GM08714 (cell line): ENCODE data around the gene SLC38A4.

Source experiments
- H3K4me3 ChIP-seq: fragments of 200-500 bp; sonication (Bioruptor generic); 2 replicates; pipeline ENCODE4 v1.5.1; 2014; ENCODE audit warnings: mild to moderate bottlenecking, low read length, inconsistent platforms
- ZNF274 ChIP-seq: IDR thresholded peaks from 2 replicates; pipeline ENCODE4 v1.6.1; 2012; ENCODE audit warnings: mild to moderate bottlenecking, low read depth, low read length

The SLC38A4 gene

GRCh38 chr12:46798648-46799047, 27.1 kb downstream of the SLC38A4 start:
- no peak overlapping the region for H3K4me3 ChIP-seq
- no peak for TF ChIP-seq ZNF274

- H3K4me3 ChIP-seq, result no peak overlapping the region
- no peak for TF ChIP-seq ZNF274
Observed at GRCh38 chr12:46798056-46798455, 27.7 kb downstream of the SLC38A4 start.

- no peak for TF ChIP-seq ZNF274
Observed at GRCh38 chr12:46795988-46796387, 29.8 kb downstream of the SLC38A4 start.

GRCh38 chr12:46794593-46795190, 31.1 kb downstream of the SLC38A4 start:
- no peak for TF ChIP-seq ZNF274
- H3K4me3 ChIP-seq, result no peak overlapping the region

More at GRCh38 chr12:46795988-46796387, 29.8 kb downstream of the SLC38A4 start:
- H3K4me3 ChIP-seq, result no peak overlapping the region

GRCh38 chr12:46792925-46793324, 32.9 kb downstream of the SLC38A4 start:
- H3K4me3 ChIP-seq, result no peak overlapping the region
- no peak for TF ChIP-seq ZNF274

DNA sequence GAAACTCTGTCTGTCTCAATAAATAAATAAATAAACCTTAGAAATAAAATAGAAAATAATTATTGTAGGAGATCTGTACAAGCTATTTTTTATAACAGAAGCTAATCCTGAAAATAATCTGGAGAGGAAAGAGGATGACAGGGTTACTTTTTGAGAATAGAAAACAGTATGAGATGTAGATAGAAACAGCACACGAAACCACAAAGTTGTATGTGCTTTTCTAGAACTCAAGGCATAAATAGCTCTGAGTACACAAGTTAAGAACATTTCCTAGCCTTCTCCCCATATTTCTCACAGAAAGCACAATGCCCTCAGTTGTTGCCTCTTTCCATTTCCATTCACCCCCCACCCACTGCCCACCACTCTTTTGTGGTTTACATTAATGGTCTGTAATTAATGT, 35.7 kb downstream of the SLC38A4 start:
- TF ChIP-seq ZNF274, result no peak
- no peak overlapping the region for H3K4me3 ChIP-seq

- no peak for TF ChIP-seq ZNF274
- H3K4me3 ChIP-seq, result no peak overlapping the region
Observed at GRCh38 chr12:46788072-46788887, 37.5 kb downstream of the SLC38A4 start.

DNA sequence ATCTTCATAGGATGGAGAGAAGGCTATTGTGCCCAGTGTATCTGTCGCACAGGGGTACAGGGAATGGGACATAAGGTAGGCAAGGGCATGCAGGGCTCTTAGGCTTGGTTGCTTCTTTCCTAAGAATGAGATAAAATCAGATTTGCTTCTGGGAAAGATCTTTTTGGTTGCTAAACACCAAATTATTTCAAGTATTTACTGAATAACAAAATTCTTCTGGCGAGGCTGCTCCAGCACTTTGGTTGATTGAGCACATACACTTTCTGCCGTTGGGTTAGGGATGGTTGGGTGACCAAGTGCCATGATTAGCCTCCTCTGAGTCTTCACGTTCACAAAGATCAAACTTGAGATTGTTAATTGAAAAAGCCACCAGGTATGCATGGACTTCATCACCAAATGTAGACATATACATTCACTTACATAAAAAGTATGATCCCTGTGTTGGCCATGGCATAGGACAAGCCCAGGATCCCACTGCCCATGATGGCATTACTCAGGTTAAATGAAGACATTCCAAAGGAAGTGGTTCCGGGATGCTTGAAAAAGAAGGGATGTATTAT, 38.2 kb downstream of the SLC38A4 start:
- TF ChIP-seq ZNF274, result no peak

GRCh38 chr12:46786774-46787173, 39.0 kb downstream of the SLC38A4 start:
- no peak for TF ChIP-seq ZNF274
- no peak overlapping the region for H3K4me3 ChIP-seq

More for the DNA sequence above, 38.2 kb downstream of the SLC38A4 start:
- no peak overlapping the region for H3K4me3 ChIP-seq

- H3K4me3 ChIP-seq, result no peak overlapping the region
- TF ChIP-seq ZNF274, result no peak
Observed at GRCh38 chr12:46785382-46785781, 40.4 kb downstream of the SLC38A4 start.

DNA sequence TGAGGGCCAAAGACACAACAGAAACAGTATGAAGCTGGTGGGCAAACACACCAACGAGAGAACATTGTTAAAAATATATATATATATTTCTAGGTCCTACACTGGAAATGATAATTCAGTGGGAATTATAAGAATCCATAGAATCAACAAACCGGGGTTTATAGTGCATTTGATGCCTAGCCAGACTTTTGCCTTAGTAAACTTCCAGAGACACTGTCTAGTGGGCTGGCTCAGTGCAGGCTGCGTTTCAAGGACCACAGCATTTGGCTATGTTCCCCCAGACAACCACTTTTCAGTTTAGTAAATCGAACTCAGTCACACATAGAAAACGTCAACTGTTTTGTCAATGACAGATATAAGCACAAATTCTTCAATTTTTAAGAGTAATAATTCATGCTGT, 41.9 kb downstream of the SLC38A4 start:
- H3K4me3 ChIP-seq, result no peak overlapping the region
- TF ChIP-seq ZNF274, result no peak

GRCh38 chr12:46779879-46780278, 45.9 kb downstream of the SLC38A4 start:
- TF ChIP-seq ZNF274, result no peak
- H3K4me3 ChIP-seq, result no peak overlapping the region

DNA sequence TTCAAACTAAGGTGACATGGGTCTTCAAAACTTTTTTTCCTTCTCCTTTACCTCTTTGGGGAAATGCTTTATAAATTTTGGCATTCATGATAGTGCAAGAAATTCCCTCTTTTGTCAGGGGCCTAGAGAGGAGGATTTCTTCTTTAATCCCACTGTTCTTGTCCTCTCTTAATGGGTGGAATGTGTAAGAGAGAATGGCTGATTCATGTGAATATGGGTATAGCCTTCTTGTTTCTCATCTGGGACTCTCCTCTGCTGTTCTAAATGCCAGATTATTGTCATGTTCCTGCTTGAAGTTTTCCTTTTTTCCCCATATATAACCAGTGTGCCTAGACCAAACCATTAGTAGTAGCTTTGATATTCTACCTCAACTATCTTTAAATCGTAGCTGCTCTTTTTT, 46.7 kb downstream of the SLC38A4 start:
- H3K4me3 ChIP-seq, result no peak overlapping the region
- no peak for TF ChIP-seq ZNF274

GRCh38 chr12:46778415-46778814, 47.4 kb downstream of the SLC38A4 start:
- TF ChIP-seq ZNF274, result no peak
- H3K4me3 ChIP-seq, result no peak overlapping the region

DNA sequence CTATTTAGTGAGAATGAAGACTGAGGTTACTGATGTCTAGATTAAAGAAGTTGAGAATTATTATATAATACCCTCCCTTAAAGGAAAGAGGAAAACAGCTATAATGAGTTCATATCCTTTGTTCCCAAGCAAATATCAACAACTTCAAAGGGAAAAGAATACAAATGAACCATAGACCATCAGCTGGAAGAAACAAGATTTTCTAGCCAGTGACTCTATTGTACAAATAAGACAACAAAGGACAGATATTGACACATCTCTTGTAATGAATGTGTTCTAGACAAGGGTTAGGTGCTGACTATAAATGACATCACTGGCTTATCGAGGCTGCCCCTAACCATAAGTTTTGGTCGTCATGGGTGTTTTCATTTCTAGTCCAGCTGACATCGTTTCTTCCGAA, 48.2 kb downstream of the SLC38A4 start:
- H3K4me3 ChIP-seq, result no peak overlapping the region
- no peak for TF ChIP-seq ZNF274
